CD4-positive, alpha-beta T cell (primary cell): Measurements from ENCODE around the gene PKD2L1. TPM values are rescaled to one million over a fixed set of nuclear protein-coding genes. Genes with fewer than 3 reads are reported as not detected.

Experiments
- ATAC-seq: fragments of 200-7000 bp; cut with Tn5 transposase; one replicate; pipeline ENCODE4 v1.10.0; 2022; ENCODE audit warnings: mild to moderate bottlenecking; ENCODE audit not compliant: poor library complexity
- CTCF ChIA-PET: fragments of 350-600 bp; sonication (Branson Sonifier 250); formaldehyde crosslinking; loops from one replicate; lab custom pipeline; 2021; ENCODE audit warnings: antibody characterized with exemption, inconsistent platforms; lab: Charles Lee
- POLR2A ChIA-PET: fragments of 350-600 bp; sonication (Branson Sonifier 250); formaldehyde crosslinking; loops from one replicate; lab custom pipeline; 2021; ENCODE audit warnings: antibody characterized with exemption, inconsistent platforms; lab: Charles Lee
- DNase-seq, 14 experiments: peaks; one replicate each; pipeline ENCODE4 v3.0.0-alpha.2; 2013 to 2020; ENCODE audit warnings: mixed read lengths in 2 of 14
- H3K27ac ChIP-seq, 2 donors: one replicate each; pipeline versions ENCODE4 v1.5.1 to v1.7.0; 2013; ENCODE audit warnings: low read length in 2 of 2, low read depth in 1 of 2, mild to moderate bottlenecking in 1 of 2
- H3K27me3 ChIP-seq, 2 experiments: 1 replicate in 1 of 2; 2 replicates in 1 of 2; pipeline versions ENCODE4 v1.6.1 to v1.7.0; 2013; ENCODE audit warnings: low read length in 2 of 2, control low read depth in 1 of 2, mild to moderate bottlenecking in 1 of 2, moderate library complexity in 1 of 2; ENCODE audit not compliant: insufficient read depth in 2 of 2, control insufficient read depth in 1 of 2
- H3K36me3 ChIP-seq: one replicate; pipeline ENCODE4 v1.6.1; 2013; ENCODE audit warnings: low read length, control low read depth; ENCODE audit not compliant: insufficient read depth
- H3K4me1 ChIP-seq: one replicate; pipeline ENCODE4 v1.6.1; 2013; ENCODE audit warnings: low read length, control low read depth; ENCODE audit not compliant: insufficient read depth
- H3K4me3 ChIP-seq: one replicate; pipeline ENCODE4 v1.5.1; 2013; ENCODE audit warnings: mild to moderate bottlenecking, low read length, moderate library complexity
- H3K9me3 ChIP-seq, 2 experiments: 1 replicate in 1 of 2; 2 replicates in 1 of 2; pipeline versions ENCODE4 v1.6.1 to v1.7.0; 2013; ENCODE audit warnings: low read length in 2 of 2, mild to moderate bottlenecking in 2 of 2, control low read depth in 1 of 2, moderate library complexity in 1 of 2; ENCODE audit not compliant: control insufficient read depth in 1 of 2, insufficient read depth in 1 of 2
- H3K27ac Mint-ChIP-seq: one replicate; pipeline ENCODE4 v1.8.0; 2020; ENCODE audit warnings: mixed read lengths
- H3K27me3 Mint-ChIP-seq: one replicate; pipeline ENCODE4 v1.8.0; 2021; ENCODE audit warnings: mixed read lengths
- H3K36me3 Mint-ChIP-seq: one replicate; pipeline ENCODE4 v1.8.0; 2021; ENCODE audit warnings: low read depth, mixed read lengths
- H3K4me1 Mint-ChIP-seq: one replicate; pipeline ENCODE4 v1.8.0; 2021; ENCODE audit warnings: low read depth, mixed read lengths
- H3K4me3 Mint-ChIP-seq: one replicate; pipeline ENCODE4 v1.8.0; 2020; ENCODE audit warnings: mild to moderate bottlenecking, mixed read lengths
- H3K9me3 Mint-ChIP-seq: one replicate; pipeline ENCODE4 v1.8.0; 2020; ENCODE audit warnings: mixed read lengths
- CTCF ChIP-seq: fragments of 200-600 bp; IDR thresholded peaks from one replicate; pipeline ENCODE4 v1.8.0; 2022; ENCODE audit warnings: antibody characterized with exemption, mild to moderate bottlenecking
- intact Hi-C, 2 experiments: fragments of 100-400 bp; cut with DNase I in 1 of 2; cut with micrococcal nuclease in 1 of 2; formaldehyde crosslinking; loops; one replicate each; pipeline versions ENCODE4 v1.15.1 to v1.9.0; 2023 to 2025; cut with DNase I, micrococcal nuclease
- total RNA-seq, 174 experiments: library from RNA in 2 of 174; stranded (reverse) in 2 of 174; gene quantifications; one replicate each; pipeline ENCODE4 v1.2.3 and lab custom pipeline; 2021 to 2026

PKD2L1 gene
- total RNA-seq, 2 experiments from 2014 or later = not detected

GRCh38 chr10:100315615-100316014 lies 14.4 kb downstream of the PKD2L1 start:
- no peak for TF ChIP-seq CTCF
- no peaks in the 10 kb centered on the region for H3K36me3 ChIP-seq

GRCh38 chr10:100311298-100311697 lies 18.7 kb downstream of the PKD2L1 start:
- Histone ChIP-seq H3K9me3 (no peaks in the 10 kb centered on the region), H3K36me3 (no peaks in the 10 kb centered on the region), H3K27me3 (peaks cover 10 to 26% of the 10 kb centered on the region in 2 experiments), H3K27ac (no peak overlapping the region), H3K4me3 (no peak overlapping the region), H3K4me1 (no peaks in the 10 kb centered on the region)
- Mint-ChIP-seq H3K27me3 (peaks cover 76% of the 10 kb centered on the region), H3K36me3 (no peaks in the 10 kb centered on the region), H3K27ac (no peak overlapping the region), H3K4me3 (no peak overlapping the region), H3K4me1 (no peaks in the 10 kb centered on the region), H3K9me3 (no peaks in the 10 kb centered on the region)
- intact Hi-C loops = no loop called here
- no peak for TF ChIP-seq CTCF
- ATAC-seq (no peak), DNase-seq (no peak)
- ChIA-PET CTCF (no interaction called here), POLR2A (no interaction called here)

More at GRCh38 chr10:100315615-100316014, 14.4 kb downstream of the PKD2L1 start:
- no peaks in the 10 kb centered on the region for H3K9me3 Mint-ChIP-seq
- H3K27me3 Mint-ChIP-seq = peaks cover 76% of the 10 kb centered on the region
- ChIA-PET CTCF (no interaction called here), POLR2A (no interaction called here)
- intact Hi-C loops = no loop called here
- Histone ChIP-seq H3K9me3 (no peaks in the 10 kb centered on the region), H3K4me3 (no peak overlapping the region), H3K27me3 (peaks cover 8 to 30% of the 10 kb centered on the region in 2 experiments), H3K4me1 (no peaks in the 10 kb centered on the region), H3K27ac (no peak overlapping the region)
- H3K4me3 Mint-ChIP-seq = no peak overlapping the region
- H3K27ac Mint-ChIP-seq = no peak overlapping the region
- no peaks in the 10 kb centered on the region for H3K4me1 Mint-ChIP-seq
- ATAC-seq = no peak
- no peak for DNase-seq
- H3K36me3 Mint-ChIP-seq = no peaks in the 10 kb centered on the region

- H3K27me3 Mint-ChIP-seq = peaks cover 80% of the 10 kb centered on the region
- no peak overlapping the region for H3K4me3 ChIP-seq
- ChIA-PET CTCF (no interaction called here), POLR2A (no interaction called here)
- TF ChIP-seq CTCF = no peak
- no peak overlapping the region for H3K27ac Mint-ChIP-seq
- no peaks in the 10 kb centered on the region for H3K4me1 Mint-ChIP-seq
- H3K36me3 Mint-ChIP-seq = no peaks in the 10 kb centered on the region
- H3K9me3 ChIP-seq = no peaks in the 10 kb centered on the region
- intact Hi-C loops = no loop called here
- peaks cover 4 to 26% of the 10 kb centered on the region in 2 experiments for H3K27me3 ChIP-seq
- no peak overlapping the region for H3K27ac ChIP-seq
- H3K4me3 Mint-ChIP-seq = no peak overlapping the region
- no peaks in the 10 kb centered on the region for H3K9me3 Mint-ChIP-seq
- DNase-seq (no peak), ATAC-seq (no peak)
- H3K36me3 ChIP-seq = no peaks in the 10 kb centered on the region
- no peaks in the 10 kb centered on the region for H3K4me1 ChIP-seq
Measured at GRCh38 chr10:100307684-100308083, 22.3 kb downstream of the PKD2L1 start.
